GM21717 (cell line): ENCODE results near the gene ATAD3C.
"Not testable (repeated sequence)": the region's sequence is repeated elsewhere in the genome, so short reads cannot be mapped to it uniquely, and the experiment has no call there.

Source experiments
- ATAC-seq: cut with Tn5 transposase; IDR thresholded peaks from one replicate; pipeline ENCODE4 v1.9.1; 2021; ENCODE audit warnings: mild to moderate bottlenecking, moderate library complexity; ENCODE audit not compliant: unreplicated experiment

Gene ATAD3C

GRCh38 chr1:1468196-1468985 lies 18.9 kb downstream of the ATAD3C start:
- ATAC-seq, result not testable (repeated sequence)

DNA sequence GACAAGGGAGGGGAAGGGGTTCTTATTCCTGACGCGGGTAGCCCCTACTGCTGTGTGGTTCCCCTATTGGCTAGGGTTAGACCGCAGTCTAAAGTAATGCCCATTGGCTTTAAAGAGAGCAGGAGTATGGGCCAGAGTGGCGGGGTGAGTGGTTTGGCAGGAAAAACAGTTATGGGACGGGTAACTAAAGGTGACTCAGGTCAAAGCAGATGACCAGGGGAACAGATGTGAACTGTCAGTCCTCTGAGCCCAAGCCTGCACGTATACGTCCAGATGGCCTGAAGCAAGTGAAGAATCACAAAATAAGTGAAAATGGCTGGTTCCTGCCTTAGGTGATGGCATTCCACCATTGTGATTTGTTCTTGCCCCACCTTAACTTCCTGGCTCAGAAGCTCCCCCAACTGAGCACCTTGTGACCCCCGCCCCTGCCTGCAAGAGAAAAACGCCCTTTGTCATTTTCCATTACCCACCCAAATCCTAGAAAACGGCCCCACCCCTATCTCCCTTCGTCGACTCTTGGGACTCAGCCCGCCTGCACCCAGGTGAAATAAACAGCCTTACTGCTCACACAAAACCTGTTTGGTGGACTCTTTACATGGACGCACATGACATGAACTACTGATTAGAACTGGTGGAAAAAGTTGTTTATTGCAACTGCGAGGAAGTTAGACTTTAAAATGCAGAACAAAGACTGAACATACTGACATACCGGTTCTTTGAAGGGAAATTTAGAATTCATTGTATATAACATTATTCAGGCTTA lies 21.3 kb downstream of the ATAD3C start:
- no peak for ATAC-seq

- peak; percentile 74 for ATAC-seq
Measured at GRCh38 chr1:1471389-1472052, 22.0 kb downstream of the ATAD3C start, which contains the start of gene ATAD3B. ATAD3B (plus strand) TSS chr1:1471765; CDS start chr1:1471885, 120 bp downstream.

DNA sequence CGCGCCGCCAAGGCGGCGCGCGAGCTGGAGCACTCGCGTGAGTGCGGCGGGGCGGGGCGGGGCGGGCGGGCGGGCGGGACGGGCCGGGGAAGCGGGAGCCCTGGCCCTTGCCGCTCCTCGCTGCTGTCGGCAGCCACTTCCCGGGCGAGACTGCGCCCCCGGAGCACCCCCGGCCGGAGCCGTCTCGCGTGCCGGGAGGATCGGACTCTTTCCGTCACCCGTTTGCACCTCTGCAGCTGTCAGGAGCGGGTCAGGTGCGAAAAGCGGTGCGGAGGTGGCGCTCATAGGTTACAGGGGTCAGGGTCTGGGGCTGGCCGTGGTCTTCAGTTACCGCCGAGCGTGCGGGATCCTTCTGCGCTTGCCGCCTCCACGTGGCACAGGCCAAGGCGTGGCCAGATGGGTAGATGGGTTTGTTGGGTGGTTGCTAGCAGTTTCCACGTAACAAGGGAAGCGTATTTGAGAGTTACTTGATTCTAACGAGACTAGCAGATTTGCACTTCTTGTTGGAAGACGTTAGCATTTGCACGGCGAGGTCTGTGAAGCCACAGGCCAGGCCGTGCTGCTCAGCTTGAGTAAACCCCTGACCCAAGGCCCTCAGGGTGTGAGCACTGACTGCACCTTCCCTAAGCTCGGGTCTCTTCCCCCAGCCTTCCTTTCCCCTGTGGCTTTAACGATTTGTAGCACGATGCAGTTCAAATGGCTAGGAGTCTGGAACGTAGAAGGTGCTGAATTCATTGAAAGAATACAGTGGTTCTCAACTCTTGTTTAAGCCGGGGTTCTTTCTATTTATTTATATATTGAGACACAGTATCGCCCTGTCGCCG lies 22.8 kb downstream of the ATAD3C start:
- not testable (repeated sequence) for ATAC-seq

- not testable (repeated sequence) for ATAC-seq
Measured at GRCh38 chr1:1476011-1476410, 26.5 kb downstream of the ATAD3C start.

DNA sequence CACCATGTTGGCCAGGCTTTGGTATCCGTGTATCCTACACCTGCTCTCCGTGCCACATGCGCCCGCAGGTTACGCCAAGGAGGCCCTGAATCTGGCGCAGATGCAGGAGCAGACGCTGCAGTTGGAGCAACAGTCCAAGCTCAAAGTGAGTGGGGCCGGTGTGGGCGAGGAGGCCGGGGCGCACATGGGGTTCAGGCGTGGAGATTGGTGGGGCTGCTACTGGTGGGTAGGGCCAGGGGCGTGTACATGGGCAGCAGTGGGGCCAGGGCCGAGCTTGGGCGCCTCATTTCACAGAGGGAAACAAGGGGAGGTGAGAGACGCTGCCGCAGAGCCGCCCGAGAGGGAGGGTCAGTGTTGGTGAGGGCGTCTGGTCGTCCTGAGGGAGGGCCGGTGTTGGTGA lies 27.7 kb downstream of the ATAD3C start:
- ATAC-seq, result no peak

- ATAC-seq, result no peak
Measured at GRCh38 chr1:1479547-1480487, 30.3 kb downstream of the ATAD3C start.

DNA sequence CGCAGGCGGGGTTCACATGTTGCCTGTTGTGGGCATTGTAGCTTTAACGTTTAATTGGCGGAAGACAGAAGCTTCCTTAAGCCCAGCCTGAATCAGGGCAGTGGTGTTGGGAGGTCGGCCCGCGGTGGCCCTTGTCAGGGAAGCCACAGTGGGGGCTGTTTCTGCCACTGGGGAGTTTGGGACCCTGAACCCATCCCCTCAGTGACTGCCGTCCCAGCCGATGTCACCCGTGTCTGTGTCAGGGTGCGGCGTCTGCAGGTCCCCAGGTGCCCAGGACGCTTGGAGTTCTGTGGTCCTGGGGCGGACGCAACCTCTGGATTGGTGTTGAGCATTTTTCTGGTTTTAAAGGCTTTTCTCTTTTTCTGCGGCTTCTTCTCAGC lies 31.0 kb downstream of the ATAD3C start:
- not testable (repeated sequence) for ATAC-seq

DNA sequence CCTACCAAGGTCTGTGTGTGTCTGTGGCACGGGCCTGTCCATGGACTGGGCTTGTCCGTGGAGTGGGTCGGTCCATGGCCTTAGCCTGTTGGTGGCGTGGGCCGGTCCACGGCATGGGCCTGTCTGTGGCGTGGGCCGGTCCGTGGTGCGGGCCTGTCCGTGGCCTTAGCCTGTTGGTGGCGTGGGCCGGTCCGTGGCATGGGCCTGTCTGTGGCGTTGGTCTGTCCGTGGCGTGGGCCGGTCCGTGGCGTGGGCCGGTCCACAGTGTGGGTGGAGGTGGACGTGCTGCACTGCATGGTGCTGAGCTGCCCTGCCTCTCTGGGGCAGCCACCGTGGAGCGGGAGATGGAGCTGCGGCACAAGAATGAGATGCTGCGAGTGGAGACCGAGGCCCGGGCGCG lies 32.3 kb downstream of the ATAD3C start:
- ATAC-seq, result not testable (repeated sequence)

DNA sequence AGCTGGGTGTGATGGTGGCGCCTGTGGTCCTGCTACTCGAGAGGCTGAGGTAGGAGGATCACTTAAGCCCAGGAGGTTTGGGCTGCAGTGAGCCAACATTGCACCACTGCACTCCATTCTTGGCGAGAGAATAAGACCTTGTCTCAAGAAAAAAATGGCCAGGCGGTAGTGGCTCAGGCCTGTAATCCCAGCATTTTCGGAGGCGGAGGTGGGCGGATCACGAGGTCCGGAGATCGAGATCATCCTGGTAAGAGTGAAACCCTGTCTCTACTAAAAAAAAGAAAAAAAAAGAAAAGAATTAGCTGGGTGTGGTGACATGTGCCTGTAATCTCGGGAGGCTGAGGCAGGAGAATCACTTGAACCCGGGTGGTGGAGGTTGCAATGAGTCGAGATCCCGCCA lies 33.4 kb downstream of the ATAD3C start:
- ATAC-seq, result no peak

- ATAC-seq, result no peak
Measured at GRCh38 chr1:1483714-1484113, 34.2 kb downstream of the ATAD3C start.

- ATAC-seq, result not testable (repeated sequence)
Measured at GRCh38 chr1:1484976-1485750, 35.7 kb downstream of the ATAD3C start.

DNA sequence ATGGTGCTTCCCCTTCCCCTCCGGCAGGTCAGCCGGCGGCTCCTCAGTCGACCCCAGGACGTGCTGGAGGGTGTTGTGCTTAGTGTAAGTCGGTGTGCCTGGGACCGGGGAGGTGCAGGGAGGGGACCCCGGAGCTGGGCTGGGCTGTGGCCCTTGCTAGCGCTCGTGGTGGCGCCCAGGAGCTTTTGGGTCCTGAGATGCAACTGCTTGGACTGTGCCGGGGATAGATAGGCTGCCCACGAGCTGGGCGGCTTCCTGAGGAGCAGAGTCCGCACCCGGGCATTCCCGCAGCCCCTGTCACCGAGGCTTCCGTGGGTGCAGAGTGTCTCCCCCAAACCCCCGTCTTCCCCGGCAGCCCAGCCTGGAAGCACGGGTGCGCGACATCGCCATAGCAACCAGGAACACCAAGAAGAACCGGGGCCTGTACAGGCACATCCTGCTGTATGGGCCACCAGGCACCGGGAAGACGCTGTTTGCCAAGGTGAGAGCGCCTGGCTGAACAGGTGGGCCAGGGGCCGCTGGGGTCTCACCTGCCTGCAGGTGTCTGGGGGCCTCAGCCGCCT lies 36.3 kb downstream of the ATAD3C start:
- not testable (repeated sequence) for ATAC-seq

- ATAC-seq, result no peak
Measured at GRCh38 chr1:1487701-1488100, 38.2 kb downstream of the ATAD3C start.

DNA sequence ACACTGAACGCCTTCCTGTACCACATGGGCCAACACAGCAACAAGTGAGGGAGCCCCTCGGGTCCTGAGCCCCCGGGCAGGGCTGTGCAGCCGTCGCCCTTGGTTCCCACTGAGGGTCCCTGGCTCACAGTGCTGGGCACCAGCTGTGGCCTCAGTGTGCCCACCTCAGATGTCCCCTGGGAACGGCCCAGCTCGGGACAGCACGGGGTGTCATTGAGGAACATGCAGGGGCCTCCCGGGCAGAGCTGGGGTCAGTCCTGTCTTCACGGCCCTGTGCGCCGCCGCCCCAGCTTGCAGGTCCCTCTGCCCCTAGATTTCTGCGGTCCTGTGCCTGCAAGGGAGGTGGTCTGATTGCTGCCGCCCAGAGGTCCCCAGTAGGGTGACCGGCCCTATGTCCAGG lies 39.7 kb downstream of the ATAD3C start:
- no peak for ATAC-seq

DNA sequence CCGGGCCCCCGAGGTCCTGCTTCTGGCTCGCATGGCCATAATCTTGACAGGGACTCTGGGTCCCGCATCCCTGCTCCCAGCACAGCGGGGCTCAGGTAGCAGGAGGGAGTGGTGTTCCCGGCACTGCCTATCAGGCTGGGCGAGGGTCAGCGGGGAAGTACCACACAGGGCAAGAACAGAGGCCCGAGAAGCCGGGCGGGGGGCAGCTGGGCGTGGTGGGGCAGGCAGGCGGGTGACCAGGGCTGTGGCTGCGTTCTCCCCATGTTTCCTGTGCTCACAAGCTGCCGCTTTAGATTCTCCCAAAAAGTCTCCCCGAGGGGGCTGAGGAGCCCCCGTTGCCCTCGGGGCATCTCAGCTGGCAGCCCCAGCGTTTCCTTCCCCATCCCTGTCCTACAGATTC lies 40.4 kb downstream of the ATAD3C start:
- ATAC-seq, result no peak

- no peak for ATAC-seq
Measured at GRCh38 chr1:1490633-1491230, 41.2 kb downstream of the ATAD3C start.

GRCh38 chr1:1491601-1492000 lies 42.1 kb downstream of the ATAD3C start:
- ATAC-seq, result no peak
